ENCODE results near the gene CAMK1D.

DNA sequence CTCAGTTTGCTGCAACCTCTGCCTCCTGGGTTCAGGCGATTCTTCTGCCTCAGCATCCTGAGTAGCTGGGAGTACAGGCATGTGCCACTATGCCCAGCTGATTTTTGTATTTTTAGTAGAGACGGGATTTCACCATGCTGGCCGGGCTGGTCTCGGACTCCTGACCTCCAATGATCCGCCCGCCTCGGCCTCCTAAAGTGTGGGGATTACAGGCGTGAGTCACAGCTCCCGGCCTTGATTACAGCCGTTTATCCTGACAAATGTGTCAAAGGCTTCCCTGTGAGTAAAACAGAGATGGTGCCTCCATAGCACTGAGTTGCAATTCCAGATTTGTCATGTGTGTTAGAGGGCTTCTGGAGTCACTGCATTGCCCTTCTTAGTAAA is 378.5 kb downstream of the CAMK1D start:
- TF ChIP-seq, protein P1, sequence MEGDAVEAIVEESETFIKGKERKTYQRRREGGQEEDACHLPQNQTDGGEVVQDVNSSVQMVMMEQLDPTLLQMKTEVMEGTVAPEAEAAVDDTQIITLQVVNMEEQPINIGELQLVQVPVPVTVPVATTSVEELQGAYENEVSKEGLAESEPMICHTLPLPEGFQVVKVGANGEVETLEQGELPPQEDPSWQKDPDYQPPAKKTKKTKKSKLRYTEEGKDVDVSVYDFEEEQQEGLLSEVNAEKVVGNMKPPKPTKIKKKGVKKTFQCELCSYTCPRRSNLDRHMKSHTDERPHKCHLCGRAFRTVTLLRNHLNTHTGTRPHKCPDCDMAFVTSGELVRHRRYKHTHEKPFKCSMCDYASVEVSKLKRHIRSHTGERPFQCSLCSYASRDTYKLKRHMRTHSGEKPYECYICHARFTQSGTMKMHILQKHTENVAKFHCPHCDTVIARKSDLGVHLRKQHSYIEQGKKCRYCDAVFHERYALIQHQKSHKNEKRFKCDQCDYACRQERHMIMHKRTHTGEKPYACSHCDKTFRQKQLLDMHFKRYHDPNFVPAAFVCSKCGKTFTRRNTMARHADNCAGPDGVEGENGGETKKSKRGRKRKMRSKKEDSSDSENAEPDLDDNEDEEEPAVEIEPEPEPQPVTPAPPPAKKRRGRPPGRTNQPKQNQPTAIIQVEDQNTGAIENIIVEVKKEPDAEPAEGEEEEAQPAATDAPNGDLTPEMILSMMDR (optimal IDR thresholded peaks at IDR 0.05 in 1 of 3, IDR thresholded peaks at IDR 0.05 in 1 of 3, conservative IDR thresholded peaks at IDR 0.05 in 1 of 3; ENCODE audit: extremely low read depth in 1 of 3, insufficient read depth in 2 of 3, low read length in 3 of 3): no peak
- no peak for TF ChIP-seq EZH2 (IDR thresholded peaks at IDR 0.05; ENCODE audit: low read length)

All from keratinocyte (primary cell).